GM18499 (cell line): ENCODE results near the gene PATL1.
"Not testable (repeated sequence)": the region's sequence is repeated elsewhere in the genome, so short reads cannot be mapped to it uniquely, and the experiment has no call there.

Experiments
- ATAC-seq: cut with Tn5 transposase; IDR thresholded peaks from one replicate; pipeline ENCODE4 v1.9.1; 2021; ENCODE audit warnings: moderate number of reproducible peaks; ENCODE audit not compliant: insufficient read depth, unreplicated experiment

Gene PATL1

GRCh38 chr11:59668950-59669610, at the start of gene PATL1:
Gene PATL1 (minus strand): TSS chr11:59669037. CDS start chr11:59668895, 142 bp downstream.
- peak; percentile 95 for ATAC-seq

- no peak for ATAC-seq
These were observed 47.2 kb upstream of the PATL1 start for GRCh38 chr11:59716051-59716450.

GRCh38 chr11:59713745-59714144, 44.9 kb upstream of the PATL1 start, which contains the start of gene OR10V1:
Gene OR10V1 (minus strand): TSS chr11:59713845. CDS start chr11:59713845, 0 bp downstream.
- ATAC-seq: no peak

GRCh38 chr11:59710136-59710847, 41.5 kb upstream of the PATL1 start:
- ATAC-seq: no peak

GRCh38 chr11:59708537-59708936, 39.7 kb upstream of the PATL1 start:
- no peak for ATAC-seq

- no peak for ATAC-seq
These were observed 38.5 kb upstream of the PATL1 start for GRCh38 chr11:59707371-59707770.

- ATAC-seq: no peak
These were observed 37.9 kb upstream of the PATL1 start for GRCh38 chr11:59706518-59707285.

- ATAC-seq: no peak
These were observed 36.5 kb upstream of the PATL1 start for GRCh38 chr11:59705294-59705693.

GRCh38 chr11:59703515-59703914, 34.7 kb upstream of the PATL1 start:
- ATAC-seq: not testable (repeated sequence)

- not testable (repeated sequence) for ATAC-seq
These were observed 31.3 kb upstream of the PATL1 start for GRCh38 chr11:59700157-59700556.

GRCh38 chr11:59698506-59698905, 29.7 kb upstream of the PATL1 start:
- no peak for ATAC-seq

- ATAC-seq: no peak
These were observed 24.1 kb upstream of the PATL1 start for GRCh38 chr11:59692915-59693314.

GRCh38 chr11:59691156-59691555, 22.3 kb upstream of the PATL1 start:
- ATAC-seq: no peak

GRCh38 chr11:59689015-59689414, 20.2 kb upstream of the PATL1 start:
- no peak for ATAC-seq

GRCh38 chr11:59681260-59681725, 12.5 kb upstream of the PATL1 start:
- not testable (repeated sequence) for ATAC-seq

GRCh38 chr11:59680287-59681154, 11.7 kb upstream of the PATL1 start:
- ATAC-seq: peak; percentile 70

- ATAC-seq: no peak
These were observed 10.5 kb upstream of the PATL1 start for GRCh38 chr11:59679347-59679746.

GRCh38 chr11:59678813-59679165, 10.0 kb upstream of the PATL1 start:
- no peak for ATAC-seq

- no peak for ATAC-seq
These were observed 9.4 kb upstream of the PATL1 start for GRCh38 chr11:59678118-59678812.
